Endothelial cell of umbilical vein (primary cell): ENCODE data around the gene TOP3A. TPM values are rescaled to one million over a fixed set of nuclear protein-coding genes. Genes with fewer than 3 reads are reported as not detected.

ENCODE experiments used
- BruUV-seq: library from RNA; stranded (reverse); fragments of 400-500 nt; replicated peaks from 2 replicates; lab custom pipeline; 2021; lab: Mats Ljungman, UMichigan
- CTCF ChIA-PET: fragments of 300-600, 350-600 bp; sonication (Branson Sonifier 250); formaldehyde crosslinking; loops from one replicate; lab custom pipeline; 2021; ENCODE audit warnings: antibody characterized with exemption, inconsistent platforms; lab: Charles Lee
- POLR2A ChIA-PET: fragments of 300-600, 350-600 bp; sonication (Branson Sonifier 250); formaldehyde crosslinking; loops from one replicate; lab custom pipeline; 2021; ENCODE audit warnings: antibody characterized with exemption, inconsistent platforms; lab: Charles Lee
- DNase-seq: peaks from one replicate; pipeline ENCODE4 v3.0.0-alpha.2; 2011; ENCODE audit warnings: low read depth, low spot score
- FAIRE-seq: peaks from 2 replicates; lab custom pipeline; 2011; peaks lifted over from hg19 to GRCh38; lab: Jason Lieb, UNC
- H2AFZ ChIP-seq: 2 replicates; pipeline ENCODE4 v1.6.0; 2012; ENCODE audit warnings: low read depth, low read length, control low read depth, inconsistent platforms
- H3K27ac ChIP-seq: 2 replicates; pipeline ENCODE4 v1.5.1; 2011; ENCODE audit warnings: low read depth, mild to moderate bottlenecking, control low read depth, low read length, moderate library complexity; ENCODE audit not compliant: insufficient read depth
- H3K27me3 ChIP-seq, 2 experiments: 2 replicates each; pipeline versions ENCODE4 v1.6.0 to v1.6.1; 2011; ENCODE audit warnings: low read length in 2 of 2, mixed read lengths in 1 of 2; ENCODE audit not compliant: control insufficient read depth in 2 of 2, insufficient read depth in 2 of 2
- H3K36me3 ChIP-seq, 2 experiments: 2 replicates in 1 of 2; 3 replicates in 1 of 2; pipeline ENCODE4 v1.5.1; 2011; ENCODE audit warnings: low read length in 2 of 2, mild to moderate bottlenecking in 1 of 2, moderate library complexity in 1 of 2; ENCODE audit not compliant: control insufficient read depth in 2 of 2, insufficient read depth in 2 of 2; ENCODE audit errors: extremely low read depth in 1 of 2
- H3K4me1 ChIP-seq: 3 replicates; pipeline ENCODE4 v1.5.1; 2011; ENCODE audit warnings: mild to moderate bottlenecking, low read length; ENCODE audit not compliant: control insufficient read depth, insufficient read depth; ENCODE audit errors: extremely low read depth
- H3K4me2 ChIP-seq: 2 replicates; pipeline ENCODE4 v1.6.1; 2011; ENCODE audit warnings: low read length, control low read depth, mixed read lengths; ENCODE audit not compliant: insufficient read depth
- H3K4me3 ChIP-seq, 3 experiments: fragments of 200-600 bp in 1 of 3; sonication (generic), shearing (Covaris generic) in 1 of 3; replicated peaks in 1 of 3; 2 replicates each; pipeline ENCODE4 v1.5.1; 2011 to 2016; ENCODE audit warnings: control low read depth in 3 of 3, low read length in 3 of 3, mild to moderate bottlenecking in 2 of 3, inconsistent platforms in 1 of 3, low read depth in 1 of 3, moderate library complexity in 1 of 3; ENCODE audit not compliant: insufficient read depth in 1 of 3
- H3K79me2 ChIP-seq: 2 replicates; pipeline ENCODE4 v1.6.0; 2012; ENCODE audit warnings: low read length, inconsistent platforms; ENCODE audit not compliant: control insufficient read depth, insufficient read depth
- H3K9ac ChIP-seq: replicated peaks from 2 replicates; pipeline ENCODE3; 2011; ENCODE audit warnings: low read length, control low read depth; ENCODE audit not compliant: insufficient read depth; ENCODE audit errors: extremely low read depth
- H3K9me1 ChIP-seq: replicated peaks from 3 replicates; pipeline ENCODE4 v1.6.0; 2011; ENCODE audit warnings: mild to moderate bottlenecking, low read length; ENCODE audit not compliant: control insufficient read depth, insufficient read depth; ENCODE audit errors: extremely low read depth
- H3K9me3 ChIP-seq: replicated peaks from 2 replicates; pipeline ENCODE4 v1.5.1; 2012; ENCODE audit warnings: low read length, inconsistent platforms; ENCODE audit not compliant: control insufficient read depth, insufficient read depth
- H4K20me1 ChIP-seq: replicated peaks from 2 replicates; pipeline ENCODE3; 2011; ENCODE audit warnings: mild to moderate bottlenecking, low read length; ENCODE audit not compliant: control insufficient read depth, insufficient read depth; ENCODE audit errors: extremely low read depth
- CTCF ChIP-seq, 2 donors: IDR thresholded peaks; 1 replicate in 1 of 2; 2 replicates in 1 of 2; pipeline ENCODE4 v1.5.1; 2011; ENCODE audit warnings: low read length in 2 of 2, mild to moderate bottlenecking in 2 of 2, moderate library complexity in 2 of 2, control low read depth in 1 of 2, inconsistent platforms in 1 of 2, low read depth in 1 of 2; ENCODE audit not compliant: insufficient read depth in 1 of 2; ENCODE audit errors: extremely low read depth in 1 of 2
- EZH2 ChIP-seq: IDR thresholded peaks from 2 replicates; pipeline ENCODE4 v1.6.1; 2012; ENCODE audit warnings: borderline replicate concordance, low read depth, mild to moderate bottlenecking, moderate library complexity, low read length, inconsistent platforms; ENCODE audit not compliant: severe bottlenecking
- FOS ChIP-seq: IDR thresholded peaks from 2 replicates; pipeline ENCODE4 v1.6.1; 2011; ENCODE audit warnings: mild to moderate bottlenecking, low read length, moderate library complexity, borderline replicate concordance; ENCODE audit not compliant: insufficient read depth
- GATA2 ChIP-seq: IDR thresholded peaks from 2 replicates; pipeline ENCODE4 v1.7.0; 2011; ENCODE audit warnings: low read depth, mild to moderate bottlenecking, moderate library complexity, mixed read lengths, low read length; ENCODE audit not compliant: insufficient read length, insufficient read depth
- JUN ChIP-seq: IDR thresholded peaks from 2 replicates; pipeline ENCODE4 v1.6.1; 2011; ENCODE audit warnings: borderline replicate concordance, low read depth; ENCODE audit not compliant: insufficient read length, insufficient read depth
- MAX ChIP-seq: IDR thresholded peaks from 2 replicates; pipeline ENCODE4 v1.6.1; 2011; ENCODE audit not compliant: insufficient read depth, insufficient read length
- MYC ChIP-seq: IDR thresholded peaks from one replicate; pipeline ENCODE4 v1.6.1; 2011; ENCODE audit warnings: mild to moderate bottlenecking, low read depth, low read length
- POLR2A ChIP-seq: IDR thresholded peaks from 2 replicates; pipeline ENCODE4 v1.6.1; 2012; ENCODE audit warnings: low read depth, mild to moderate bottlenecking, control low read depth, low read length
- POLR2AphosphoS5 ChIP-seq: IDR thresholded peaks from 2 replicates; pipeline ENCODE4 v1.6.1; 2012; ENCODE audit warnings: low read depth, mild to moderate bottlenecking, control low read depth, low read length, moderate library complexity; ENCODE audit not compliant: insufficient read depth
- dilution Hi-C: fragments of 300-500 bp; cut with MboI; formaldehyde crosslinking; loops from one replicate; pipeline ENCODE4 v1.15.0; 2019; ENCODE audit warnings: low sequenced_read_pairs; ENCODE audit not compliant: extremely low pct_ligation_motif_present
- intact Hi-C: fragments of 100-400 bp; cut with micrococcal nuclease; formaldehyde crosslinking; loops from one replicate; pipeline ENCODE4 v1.10.0; 2022
- polyA plus RNA-seq, 4 experiments: library from polyadenylated mRNA; depleted of rRNA in 3 of 4; stranded (reverse) in 3 of 4; unstranded in 1 of 4; fragments of >200 nt; gene quantifications; 2 replicates each; pipeline versions ENCODE4 v1.2.1 to v1.2.3, GENCODE V29; 2011 to 2012; ENCODE audit warnings: missing spikeins in 1 of 4
- total RNA-seq: library from RNA; stranded (reverse); gene quantifications from 2 replicates; pipeline ENCODE4 v1.2.3, GENCODE V29; 2021

The TOP3A gene
- total and polyA plus RNA-seq, 2 donors (not counting 3 experiments of a cell fraction or from before 2014, with no cell fraction given) = 20.4 to 53.1 TPM

- TF ChIP-seq MAX (no peak), MYC (no peak), JUN (no peak), FOS (no peak), POLR2A (no peak), POLR2AphosphoS5 (no peak), CTCF (IDR thresholded peaks at IDR 0.05; ENCODE audit: extremely low read depth in 1 of 2, insufficient read depth in 1 of 2, low read depth in 1 of 2, low read length in 2 of 2) (no peak), GATA2 (no peak), EZH2 (no peak)
- CTCF ChIA-PET = interaction anchor here (0.5 to 0.7 kb wide), 2 partner anchors 81 to 121 kb away, joined by 3 read pairs; no protein-coding TSS in a partner anchor
- H2AFZ ChIP-seq = no peak overlapping the region
- no peaks in the 10 kb centered on the region for H3K27me3 ChIP-seq
- H3K4me1 ChIP-seq = peaks cover 14% of the 10 kb centered on the region
- no peak overlapping the region for H3K9ac ChIP-seq
- DNase-seq = no peak
- FAIRE-seq = peak; percentile 37
- dilution Hi-C loops = no loop called here
- intact Hi-C loops = loop anchor here (1.0 kb wide), 2 partner anchors 36 to 44 kb away; partner anchors contain the start of gene LLGL1
- peaks cover 2 to 20% of the 10 kb centered on the region in 2 experiments for H3K36me3 ChIP-seq
- H4K20me1 ChIP-seq = no peaks in the 10 kb centered on the region
- H3K4me2 ChIP-seq = peak overlapping the region; percentile 58
- H3K79me2 ChIP-seq = peaks cover 13% of the 10 kb centered on the region
- H3K9me1 ChIP-seq = no peaks in the 10 kb centered on the region
- no TSS peak for BruUV-seq
- POLR2A ChIA-PET = no interaction called here
- no peak overlapping the region for H3K27ac ChIP-seq
- no peaks in the 10 kb centered on the region for H3K9me3 ChIP-seq
- H3K4me3 ChIP-seq = no peak overlapping the region
These were observed 53.1 kb downstream of the TOP3A start for GRCh38 chr17:18261659-18262058.
